B cell (primary cell): ENCODE results near the gene STAB1. TPM values are rescaled to one million over a fixed set of nuclear protein-coding genes. Genes with fewer than 3 reads are reported as not detected.

Experiments
- ATAC-seq: fragments of 200-7000 bp; cut with Tn5 transposase; one replicate; pipeline ENCODE4 v1.10.0; 2021; ENCODE audit warnings: low read depth, mild to moderate bottlenecking, moderate number of reproducible peaks, moderate library complexity
- CTCF ChIA-PET: fragments of 350-600 bp; sonication (Branson Sonifier 250); formaldehyde crosslinking; loops from one replicate; lab custom pipeline; 2021; ENCODE audit warnings: antibody characterized with exemption, inconsistent platforms; lab: Charles Lee
- POLR2A ChIA-PET: fragments of 350-600 bp; sonication (Branson Sonifier 250); formaldehyde crosslinking; loops from one replicate; lab custom pipeline; 2021; ENCODE audit warnings: antibody characterized with exemption; lab: Charles Lee
- DNase-seq: peaks from one replicate; pipeline ENCODE4 v3.0.0; 2013
- H2AFZ ChIP-seq: 2 replicates; pipeline ENCODE4 v1.6.1; 2012; ENCODE audit warnings: mild to moderate bottlenecking, low read depth, low read length; ENCODE audit not compliant: insufficient read depth, poor library complexity, severe bottlenecking
- H3K27ac ChIP-seq, 2 donors: 1 replicate in 1 of 2; 2 replicates in 1 of 2; pipeline ENCODE4 v1.5.1; 2012 to 2013; ENCODE audit warnings: low read length in 2 of 2, mild to moderate bottlenecking in 2 of 2, moderate library complexity in 1 of 2
- H3K27me3 ChIP-seq, 4 experiments: fragments of 200-600 bp in 1 of 4; sonication (generic) in 1 of 4; replicated peaks in 1 of 4; 1 replicate in 2 of 4; 2 replicates in 2 of 4; pipeline versions ENCODE4 v1.6.1 to v1.7.0; 2013 to 2016; ENCODE audit warnings: low read length in 3 of 4, mild to moderate bottlenecking in 2 of 4, mixed read lengths in 1 of 4, moderate library complexity in 1 of 4; ENCODE audit not compliant: insufficient read depth in 4 of 4, control insufficient read depth in 3 of 4; ENCODE audit errors: control extremely low read depth in 1 of 4
- H3K36me3 ChIP-seq, 2 experiments: replicated peaks in 1 of 2; 1 replicate in 1 of 2; 2 replicates in 1 of 2; pipeline versions ENCODE4 v1.6.1 to v1.7.1; 2013; ENCODE audit warnings: low read length in 1 of 2; ENCODE audit not compliant: insufficient read depth in 2 of 2, control insufficient read depth in 1 of 2; ENCODE audit errors: control extremely low read depth in 1 of 2, extremely low read depth in 1 of 2
- H3K4me1 ChIP-seq, 2 donors: fragments of 200-600 bp in 1 of 2; sonication (generic) in 1 of 2; 1 replicate in 1 of 2; 2 replicates in 1 of 2; pipeline versions ENCODE4 v1.5.1 to v1.6.1; 2013 to 2017; ENCODE audit warnings: low read length in 2 of 2; ENCODE audit not compliant: control insufficient read depth in 2 of 2, insufficient read depth in 2 of 2
- H3K4me2 ChIP-seq: replicated peaks from 2 replicates; pipeline ENCODE3; 2012; ENCODE audit warnings: mild to moderate bottlenecking, low read depth, low read length; ENCODE audit not compliant: poor library complexity, severe bottlenecking
- H3K4me3 ChIP-seq, 5 experiments: fragments of 200-600 bp in 1 of 5; sonication (generic) in 1 of 5; 1 replicate in 3 of 5; 2 replicates in 2 of 5; pipeline versions ENCODE4 v1.5.1 to v1.7.0; 2011 to 2016; ENCODE audit warnings: low read length in 4 of 5, mild to moderate bottlenecking in 4 of 5, low read depth in 2 of 5, control low read depth in 1 of 5, moderate library complexity in 1 of 5; ENCODE audit not compliant: insufficient read depth in 1 of 5; ENCODE audit errors: control extremely low read depth in 1 of 5, extremely low read depth in 1 of 5
- H3K79me2 ChIP-seq: fragments of 200-600 bp; sonication (generic); one replicate; pipeline ENCODE4 v1.6.0; 2016; ENCODE audit warnings: low read length; ENCODE audit not compliant: control insufficient read depth, insufficient read depth
- H3K9ac ChIP-seq: fragments of 200-600 bp; sonication (generic); 2 replicates; pipeline ENCODE4 v1.6.1; 2017; ENCODE audit warnings: mild to moderate bottlenecking, low read length, moderate library complexity
- H3K9me3 ChIP-seq, 3 donors: one replicate each; pipeline versions ENCODE4 v1.6.1 to v1.7.1; 2013; ENCODE audit warnings: low read length in 2 of 3; ENCODE audit not compliant: control insufficient read depth in 2 of 3, insufficient read depth in 1 of 3; ENCODE audit errors: control extremely low read depth in 1 of 3
- H4K20me1 ChIP-seq: 2 replicates; pipeline ENCODE4 v1.6.0; 2012; ENCODE audit warnings: mild to moderate bottlenecking, low read length; ENCODE audit not compliant: insufficient read depth, control insufficient read depth, poor library complexity, severe bottlenecking
- H3K27ac Mint-ChIP-seq: one replicate; pipeline ENCODE4 v1.8.0; 2021; ENCODE audit warnings: mixed read lengths
- H3K27me3 Mint-ChIP-seq: one replicate; pipeline ENCODE4 v1.8.0; 2021; ENCODE audit warnings: mixed read lengths
- H3K4me1 Mint-ChIP-seq: one replicate; pipeline ENCODE4 v1.8.0; 2021; ENCODE audit warnings: mixed read lengths
- H3K4me3 Mint-ChIP-seq: one replicate; pipeline ENCODE4 v1.8.0; 2021; ENCODE audit warnings: mixed read lengths
- H3K9me3 Mint-ChIP-seq: one replicate; pipeline ENCODE4 v1.8.0; 2022; ENCODE audit warnings: mixed read lengths; ENCODE audit not compliant: insufficient read depth
- EZH2 ChIP-seq: IDR thresholded peaks from 2 replicates; pipeline ENCODE4 v1.6.1; 2012; ENCODE audit warnings: borderline replicate concordance, low read depth, mild to moderate bottlenecking, moderate library complexity, low read length; ENCODE audit not compliant: insufficient read depth, poor library complexity, severe bottlenecking
- WGBS: methylation state at CpG from one replicate; pipeline ENCODE4 v1.1.5; 2013; ENCODE audit warnings: missing lambda C conversion rate; ENCODE audit not compliant: insufficient coverage; 5-methylcytosine and 5-hydroxymethylcytosine counted together
- intact Hi-C: fragments of 100-400 bp; cut with micrococcal nuclease; formaldehyde crosslinking; loops from one replicate; pipeline ENCODE4 v1.10.0; 2022
- polyA plus RNA-seq: library from polyadenylated mRNA; depleted of rRNA; stranded (reverse); fragments of >200 nt; gene quantifications from 2 replicates; pipeline ENCODE4 v1.2.3, GENCODE V29; 2012
- total RNA-seq, 2 donors: library from RNA; stranded (reverse); fragments of 120-200 nt in 1 of 2; gene quantifications; 1 replicate in 1 of 2; 2 replicates in 1 of 2; pipeline versions ENCODE4 v1.2.3 to v1.2.4, GENCODE V29; 2013 to 2022
- TF ChIP-seq, protein P1 (sequence below): fragments of 200-600 bp; IDR thresholded peaks from one replicate; pipeline ENCODE4 v1.8.0; 2022; ENCODE audit warnings: antibody characterized with exemption, mild to moderate bottlenecking

The STAB1 gene
- total and polyA plus RNA-seq, 2 donors (not counting 1 experiment from before 2014, with no cell fraction given): 3.8 to 4.5 TPM

DNA sequence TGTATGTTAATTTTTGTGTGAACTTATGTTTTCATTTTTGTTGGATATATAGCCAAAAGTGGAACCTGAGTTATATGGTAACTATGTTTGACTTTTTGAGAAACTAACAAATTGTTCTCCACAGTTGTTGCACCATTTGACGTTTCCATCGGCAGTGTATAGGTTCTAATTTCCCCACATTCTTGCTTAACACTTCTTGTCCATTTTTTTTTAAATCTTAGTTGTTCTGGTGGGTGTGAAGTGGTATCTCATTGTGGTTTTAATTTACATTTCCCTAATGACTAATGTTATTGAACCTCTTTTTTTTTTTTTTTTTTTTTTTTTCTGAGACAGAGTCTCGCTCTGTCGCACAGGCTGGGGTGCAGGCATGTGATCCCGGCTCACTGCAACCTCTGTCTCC is 31.7 kb upstream of the STAB1 start:
- Histone ChIP-seq H4K20me1 (peaks cover 25% of the 10 kb centered on the region), H3K36me3 (peaks cover 11 to 32% of the 10 kb centered on the region in 2 experiments), H2AFZ (no peak overlapping the region), H3K4me1 (no peaks in the 10 kb centered on the region), H3K4me2 (no peak overlapping the region), H3K9ac (no peak overlapping the region), H3K9me3 (peaks cover 0 to 5% (median 0%) of the 10 kb centered on the region in 3 donors), H3K4me3 (no peak overlapping the region), H3K27me3 (no peaks in the 10 kb centered on the region), H3K27ac (no peak overlapping the region), H3K79me2 (peaks cover 18% of the 10 kb centered on the region)
- POLR2A ChIA-PET: interaction anchor here (0.6 kb wide), 1 partner anchor 15 kb away, joined by 6 read pairs; no protein-coding TSS in a partner anchor
- no peaks in the 10 kb centered on the region for H3K27me3 Mint-ChIP-seq
- CTCF ChIA-PET: no interaction called here
- H3K27ac Mint-ChIP-seq: no peak overlapping the region
- no peak overlapping the region for H3K4me3 Mint-ChIP-seq
- TF ChIP-seq, protein P1, sequence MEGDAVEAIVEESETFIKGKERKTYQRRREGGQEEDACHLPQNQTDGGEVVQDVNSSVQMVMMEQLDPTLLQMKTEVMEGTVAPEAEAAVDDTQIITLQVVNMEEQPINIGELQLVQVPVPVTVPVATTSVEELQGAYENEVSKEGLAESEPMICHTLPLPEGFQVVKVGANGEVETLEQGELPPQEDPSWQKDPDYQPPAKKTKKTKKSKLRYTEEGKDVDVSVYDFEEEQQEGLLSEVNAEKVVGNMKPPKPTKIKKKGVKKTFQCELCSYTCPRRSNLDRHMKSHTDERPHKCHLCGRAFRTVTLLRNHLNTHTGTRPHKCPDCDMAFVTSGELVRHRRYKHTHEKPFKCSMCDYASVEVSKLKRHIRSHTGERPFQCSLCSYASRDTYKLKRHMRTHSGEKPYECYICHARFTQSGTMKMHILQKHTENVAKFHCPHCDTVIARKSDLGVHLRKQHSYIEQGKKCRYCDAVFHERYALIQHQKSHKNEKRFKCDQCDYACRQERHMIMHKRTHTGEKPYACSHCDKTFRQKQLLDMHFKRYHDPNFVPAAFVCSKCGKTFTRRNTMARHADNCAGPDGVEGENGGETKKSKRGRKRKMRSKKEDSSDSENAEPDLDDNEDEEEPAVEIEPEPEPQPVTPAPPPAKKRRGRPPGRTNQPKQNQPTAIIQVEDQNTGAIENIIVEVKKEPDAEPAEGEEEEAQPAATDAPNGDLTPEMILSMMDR: no peak
- no peak for TF ChIP-seq EZH2
- ATAC-seq (no peak), DNase-seq (no peak)
- no peaks in the 10 kb centered on the region for H3K9me3 Mint-ChIP-seq
- intact Hi-C loops: no loop called here
- peaks cover 10% of the 10 kb centered on the region for H3K4me1 Mint-ChIP-seq
- WGBS: no CpG with 5 or more reads among the region's 5 CpGs

DNA sequence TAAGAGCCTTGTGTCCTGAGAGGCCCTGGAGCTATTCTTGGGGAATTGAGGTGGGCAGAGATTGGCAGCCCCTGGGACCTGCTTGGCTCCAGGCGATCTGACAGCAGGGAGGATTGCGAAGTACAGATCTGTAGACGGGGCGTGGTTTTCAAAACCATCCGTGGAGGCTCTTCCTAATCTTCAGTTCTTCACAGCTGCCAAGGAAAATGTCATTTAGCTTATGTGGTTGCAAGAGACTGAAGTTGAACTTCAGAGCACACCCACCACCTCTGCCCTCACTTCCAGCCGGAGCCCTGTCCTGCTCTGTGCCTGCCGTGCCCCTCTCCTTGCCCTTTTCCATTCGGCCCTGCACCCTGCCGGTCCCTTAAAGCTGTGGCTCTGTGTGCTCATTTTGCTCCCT is 26.8 kb upstream of the STAB1 start:
- Histone ChIP-seq H3K79me2 (peaks cover 21% of the 10 kb centered on the region), H4K20me1 (peaks cover 22% of the 10 kb centered on the region), H3K4me3 (no peak overlapping the region), H3K36me3 (peaks cover 4 to 44% of the 10 kb centered on the region in 2 experiments), H2AFZ (no peak overlapping the region), H3K4me1 (no peaks in the 10 kb centered on the region), H3K9ac (no peak overlapping the region), H3K27ac (no peak overlapping the region), H3K4me2 (no peak overlapping the region), H3K9me3 (peaks cover 0 to 5% (median 0%) of the 10 kb centered on the region in 3 donors), H3K27me3 (no peaks in the 10 kb centered on the region)
- Mint-ChIP-seq H3K4me3 (no peak overlapping the region), H3K27me3 (no peaks in the 10 kb centered on the region), H3K4me1 (peaks cover 2% of the 10 kb centered on the region), H3K9me3 (no peaks in the 10 kb centered on the region), H3K27ac (no peak overlapping the region)
- WGBS: 98% methylated on average over 4 of the region's 9 CpGs
- POLR2A ChIA-PET: interaction anchor here (1.3 kb wide), 1 partner anchor 19 kb away, joined by 4 read pairs; no protein-coding TSS in a partner anchor
- CTCF ChIA-PET: no interaction called here
- no peak for ATAC-seq
- TF ChIP-seq, protein P1: no peak
- TF ChIP-seq EZH2: no peak
- intact Hi-C loops: no loop called here
- DNase-seq: no peak
